Smooth muscle cell of trachea (primary cell): ENCODE data around the gene ZNF669. TPM values are rescaled to one million over a fixed set of nuclear protein-coding genes. Genes with fewer than 3 reads are reported as not detected.

Experiments
- total RNA-seq: library from RNA; depleted of rRNA; stranded (reverse); fragments of >200 nt; gene quantifications from 2 replicates; pipeline ENCODE4 v1.2.1, GENCODE V29; 2014

Gene ZNF669
- 8.3 and 10.5 TPM in 2 replicates for total RNA-seq

DNA sequence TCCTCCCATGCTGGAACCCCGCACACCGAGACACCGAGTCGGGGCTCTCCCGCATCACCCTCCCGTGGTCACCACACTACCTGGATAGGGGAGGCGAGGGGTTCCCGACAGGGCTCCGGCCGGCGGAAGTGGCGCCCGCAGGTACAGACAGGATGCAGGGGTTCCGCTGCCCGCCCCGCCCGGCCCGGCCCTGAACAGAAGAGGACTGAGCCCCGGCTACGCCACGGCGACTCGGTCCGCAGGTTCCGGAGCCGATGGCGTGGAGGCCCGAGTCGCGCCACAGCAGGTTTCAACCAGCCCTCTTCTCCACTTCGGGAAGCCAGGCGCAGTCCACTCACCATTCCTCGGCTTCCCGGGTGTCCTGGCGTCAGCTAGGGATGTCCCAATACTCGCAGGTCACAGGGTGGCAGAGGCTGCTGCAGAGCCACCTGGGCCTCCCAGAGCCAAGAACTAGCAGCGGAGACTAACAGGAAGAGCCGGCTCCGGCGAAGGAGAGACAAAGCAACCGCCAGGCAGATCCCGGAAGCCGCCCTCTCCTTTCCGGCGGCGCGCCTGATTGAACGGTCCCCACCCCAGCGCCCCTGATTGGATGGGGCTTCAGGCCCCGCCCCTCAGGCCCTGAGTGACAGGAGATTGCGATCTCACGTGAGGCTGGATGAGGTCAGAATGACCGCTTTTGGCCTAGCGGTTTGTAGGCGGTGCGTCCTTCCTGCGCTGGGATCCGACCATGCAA is at the start of gene ZNF669:
ZNF669 (minus strand) TSS at position 498 of the 733 bp plus-strand sequence; CDS start at position 341, 157 bp downstream.

DNA sequence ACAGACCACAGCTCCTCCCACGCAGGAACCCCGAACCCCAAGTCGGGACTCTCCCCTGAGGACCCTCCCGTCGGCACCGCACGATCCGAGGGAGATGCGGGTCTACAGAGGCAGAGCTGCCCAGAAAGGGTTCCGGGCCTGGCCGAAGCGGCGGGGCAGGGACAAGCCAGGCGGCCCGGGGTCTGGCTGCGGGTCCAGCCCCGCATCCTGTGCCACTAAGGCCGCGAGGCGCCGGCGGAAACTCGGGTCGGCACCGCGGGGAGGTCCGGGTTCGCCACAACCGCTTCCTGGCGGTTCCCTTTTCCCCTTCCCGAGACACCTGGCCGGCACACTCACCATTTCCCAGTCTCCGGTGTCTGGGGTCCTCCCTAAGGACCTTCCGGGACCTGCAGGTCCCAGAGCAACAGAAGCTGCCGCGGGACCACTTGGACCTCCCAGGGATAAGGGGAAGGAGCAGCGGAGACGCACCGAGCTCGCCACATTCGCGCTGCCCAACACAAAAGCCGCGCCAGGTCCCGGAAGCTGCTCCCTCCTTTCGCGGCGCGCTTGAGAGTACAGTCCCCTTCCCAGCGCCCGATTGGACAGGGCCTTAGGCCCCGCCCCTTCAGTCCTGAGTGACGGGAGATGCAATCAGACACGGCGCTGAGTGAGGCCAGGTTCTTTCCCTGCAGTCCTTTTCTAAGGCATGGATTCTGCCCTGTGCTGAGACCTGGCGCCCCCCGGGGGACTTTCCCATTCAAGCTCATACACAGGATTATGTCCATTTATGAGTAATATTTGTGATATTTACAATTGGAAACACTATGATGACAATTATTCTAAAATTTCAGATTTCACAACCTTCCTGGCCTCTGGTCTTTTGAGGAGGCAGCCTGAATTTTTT is 25.7 kb downstream of the ZNF669 start, which contains the start of gene ZNF670:
ZNF670 (minus strand) TSS at position 554 of the 883 bp plus-strand sequence; CDS start at position 339, 215 bp downstream.

Other genes starting within 250 kb of the ZNF669 start
- gene AHCTF1, start 172.4 kb downstream of the ZNF669 start, total RNA-seq: 22.7 and 23.1 TPM in 2 replicates
- 1.7 and 2.0 TPM in 2 replicates for gene ZNF695, start 96.3 kb downstream of the ZNF669 start, total RNA-seq
- 1.8 and 3.1 TPM in 2 replicates for gene ZNF670, start 25.5 kb downstream of the ZNF669 start, total RNA-seq
- gene ZNF124, start 67.7 kb upstream of the ZNF669 start, total RNA-seq: 29.5 and 37.7 TPM in 2 replicates
- gene VN1R5, start 151.7 kb upstream of the ZNF669 start, total RNA-seq: not detected in 2 replicates
- 19.9 and 22.2 TPM in 2 replicates for gene ZNF496, start 227.5 kb upstream of the ZNF669 start, total RNA-seq